Fibroblast of upper back skin (primary cell): ENCODE results near the gene GRIN1.
A peak's percentile ranks its signal among the peaks of the same experiment; 100 is the strongest.

Experiments used
- DNase-seq: peaks from one replicate; pipeline ENCODE4 v3.0.0-alpha.2; 2013

The GRIN1 gene

GRCh38 chr9:137198051-137198901 lies 59.3 kb downstream of the GRIN1 start:
- no peak for DNase-seq

DNA sequence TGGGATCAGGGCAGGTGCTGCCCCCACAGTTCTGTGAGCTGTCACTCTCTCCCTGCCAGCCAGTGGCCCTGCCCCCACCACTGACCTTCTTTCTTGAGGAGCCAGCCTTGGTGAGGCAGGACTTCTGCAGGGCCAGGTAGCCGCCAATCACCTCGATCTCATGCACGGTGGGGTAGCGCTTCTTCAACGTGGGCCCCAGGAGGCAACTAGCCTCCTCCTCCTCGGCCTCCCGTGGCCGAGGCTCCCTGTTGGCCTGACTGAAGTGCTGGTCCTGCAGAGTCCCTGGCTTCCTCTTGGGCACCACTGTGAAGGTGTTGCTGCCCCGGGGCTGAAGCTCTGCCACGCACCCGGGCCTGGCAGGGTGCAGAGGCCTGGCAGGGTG lies 59.9 kb downstream of the GRIN1 start:
- no peak for DNase-seq

DNA sequence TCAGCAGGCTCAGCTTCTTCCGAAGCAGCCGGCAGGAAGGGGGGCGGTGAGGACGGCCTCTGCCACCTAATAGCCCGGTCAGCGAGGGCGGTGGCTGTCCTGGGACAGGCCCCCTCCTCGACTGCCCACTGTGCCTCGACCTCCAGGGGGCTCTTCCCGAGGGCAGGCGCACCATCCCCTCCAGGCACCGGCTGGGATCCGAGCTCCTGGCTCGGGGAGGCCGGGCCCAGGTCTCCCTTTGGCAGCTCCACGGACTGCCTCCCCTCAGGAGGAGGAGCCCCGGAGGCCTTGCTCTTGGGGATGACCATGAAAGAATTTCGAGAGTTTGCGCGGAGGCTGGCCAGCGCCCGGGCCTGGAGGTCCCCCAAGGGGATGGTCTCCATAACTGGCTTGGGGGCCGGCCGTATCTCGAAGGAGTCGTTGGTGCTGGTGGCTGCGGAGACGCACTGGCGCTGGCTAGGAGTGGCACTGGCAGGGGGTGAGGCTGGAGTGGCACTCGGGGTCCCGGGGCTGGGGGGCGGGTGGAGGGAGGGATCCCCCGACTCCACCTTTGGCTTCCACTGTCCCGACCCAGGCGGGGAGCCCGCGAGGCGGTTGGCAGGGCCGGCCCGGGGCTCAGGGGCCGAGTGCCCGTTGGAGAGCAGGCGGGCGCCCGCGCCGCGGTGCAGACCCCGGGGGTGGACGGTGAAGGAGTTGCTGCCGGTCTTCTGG lies 60.6 kb downstream of the GRIN1 start:
- no peak for DNase-seq

DNA sequence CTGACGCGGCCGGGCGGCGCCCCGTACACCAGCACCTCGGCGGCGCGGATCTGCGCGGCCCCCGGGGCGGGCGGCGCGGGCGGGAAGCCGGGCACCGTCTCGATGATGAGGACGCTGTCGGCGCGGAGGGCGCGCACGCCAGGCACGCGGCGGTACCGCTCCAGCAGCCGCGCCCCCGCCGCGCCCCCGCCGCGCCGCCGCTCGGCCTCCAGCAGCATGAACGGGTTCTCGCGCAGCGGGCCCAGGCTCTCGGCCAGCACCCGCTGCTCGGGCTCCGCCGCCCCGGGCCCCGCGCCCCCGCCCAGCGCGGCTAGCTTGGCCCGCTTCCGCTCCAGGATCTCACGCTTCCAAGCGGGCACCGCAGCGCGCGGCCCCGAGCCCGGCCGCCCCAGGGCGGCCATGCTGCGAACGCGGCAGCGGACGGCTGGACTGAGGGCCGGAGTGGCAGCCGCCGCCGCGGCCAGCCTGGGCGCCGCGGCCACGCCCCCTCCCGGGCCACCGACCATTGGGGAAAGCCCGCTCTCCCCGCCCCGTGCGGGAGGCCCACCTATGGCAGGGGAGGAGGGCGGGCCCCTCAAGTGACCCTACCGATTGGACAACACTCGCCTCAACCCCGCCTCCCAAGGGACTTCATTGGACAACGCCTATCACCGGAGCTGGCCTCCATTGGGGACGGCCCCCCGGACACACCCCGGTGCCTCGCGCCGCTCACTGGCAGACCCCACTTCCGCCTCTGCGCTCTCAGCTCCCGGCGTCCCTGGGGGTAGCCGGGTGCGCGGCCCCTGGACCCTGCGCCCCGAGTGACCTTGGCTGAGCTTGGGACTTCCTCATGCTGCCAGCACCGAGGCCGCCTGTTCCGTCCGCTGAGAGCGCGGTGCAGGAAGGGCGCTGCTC lies 61.6 kb downstream of the GRIN1 start, which contains the start of gene TPRN:
Gene TPRN (minus strand): TSS at position 431 of the 894 bp plus-strand sequence. CDS start 30 bp downstream, at position 401.
- DNase-seq: peak; percentile 100

DNA sequence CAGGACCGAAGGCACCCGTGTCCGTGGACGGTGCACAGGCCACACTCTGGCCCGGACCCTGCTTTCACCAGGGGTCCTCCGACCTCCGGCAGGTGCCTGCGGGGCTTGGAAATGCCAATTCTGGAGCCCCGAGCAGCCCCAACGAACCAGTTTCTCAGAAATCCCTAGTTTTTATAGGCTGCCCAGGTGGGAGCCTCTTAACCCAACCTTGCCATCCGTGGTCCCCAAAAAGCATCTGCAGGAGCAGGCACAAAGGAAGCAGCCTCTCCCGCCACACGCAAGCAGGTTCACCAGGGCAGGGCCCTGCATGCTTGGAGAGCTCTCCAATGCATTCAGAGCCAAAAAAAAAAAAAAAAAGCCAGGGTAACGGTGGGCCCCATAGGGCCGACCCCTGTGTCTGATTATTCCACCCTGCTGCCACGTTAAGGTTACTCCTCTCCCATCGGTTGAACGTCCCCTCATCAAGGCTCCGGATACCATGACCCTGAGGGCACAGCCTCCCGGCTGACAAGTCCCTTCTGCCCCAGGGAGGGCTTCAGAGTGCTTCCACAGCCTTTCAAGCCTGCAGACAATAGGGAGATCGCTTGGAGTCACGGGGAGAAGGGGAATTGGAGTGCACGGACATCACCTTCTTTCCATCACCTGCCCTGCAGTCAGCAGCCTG lies 62.4 kb downstream of the GRIN1 start:
- DNase-seq: no peak

DNA sequence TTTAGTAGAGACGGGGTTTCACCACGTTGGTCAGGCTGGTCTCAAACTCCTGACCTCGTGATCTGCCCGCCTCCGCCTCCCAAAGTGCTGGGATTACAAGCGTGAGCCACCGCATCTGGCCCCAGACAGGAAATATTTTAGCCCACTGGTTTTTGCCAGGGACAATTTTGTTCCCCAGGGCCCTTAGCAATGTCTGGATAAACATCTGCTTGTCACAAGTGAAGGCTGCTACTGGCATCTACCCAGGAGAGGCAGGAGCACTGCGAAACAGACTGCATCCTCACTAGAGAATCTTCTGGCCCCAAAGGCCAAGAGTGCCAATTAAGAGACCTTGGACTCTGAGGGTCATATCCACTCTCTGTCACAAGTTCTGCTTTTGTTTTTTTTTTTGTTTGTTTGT lies 64.0 kb downstream of the GRIN1 start:
- DNase-seq: no peak

DNA sequence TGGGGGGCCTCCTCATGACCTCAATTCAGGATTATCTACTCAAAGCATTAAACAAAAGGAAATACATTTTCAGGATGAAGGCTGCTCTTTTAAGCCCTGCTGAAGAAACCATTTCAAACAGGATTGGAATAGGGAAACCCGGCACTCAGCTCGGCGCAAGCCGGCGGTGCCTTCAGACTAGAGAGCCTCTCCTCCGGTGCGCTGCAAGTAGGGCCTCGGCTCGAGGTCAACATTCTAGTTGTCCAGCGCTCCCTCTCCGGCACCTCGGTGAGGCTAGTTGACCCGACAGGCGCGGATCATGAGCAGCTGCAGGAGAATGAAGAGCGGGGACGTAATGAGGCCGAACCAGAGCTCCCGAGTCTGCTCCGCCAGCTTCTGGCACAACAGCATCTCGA lies 65.8 kb downstream of the GRIN1 start:
- DNase-seq: no peak

GRCh38 chr9:137205126-137206069 lies 66.4 kb downstream of the GRIN1 start, which contains the start of the genes NDOR1 and TMEM203:
NDOR1 (plus strand) TSS chr9:137205700; CDS start chr9:137205778, 78 bp downstream.
TMEM203 (minus strand) TSS chr9:137205648; CDS start chr9:137205414, 234 bp downstream.
- peak; percentile 81 for DNase-seq

- no peak for DNase-seq
Measured at GRCh38 chr9:137206602-137207001, 67.6 kb downstream of the GRIN1 start.

- DNase-seq: no peak
Measured at GRCh38 chr9:137211532-137211931, 72.6 kb downstream of the GRIN1 start.

- no peak for DNase-seq
Measured at GRCh38 chr9:137212520-137212919, 73.6 kb downstream of the GRIN1 start.

- DNase-seq: no peak
Measured at GRCh38 chr9:137213160-137214060, 74.5 kb downstream of the GRIN1 start.

DNA sequence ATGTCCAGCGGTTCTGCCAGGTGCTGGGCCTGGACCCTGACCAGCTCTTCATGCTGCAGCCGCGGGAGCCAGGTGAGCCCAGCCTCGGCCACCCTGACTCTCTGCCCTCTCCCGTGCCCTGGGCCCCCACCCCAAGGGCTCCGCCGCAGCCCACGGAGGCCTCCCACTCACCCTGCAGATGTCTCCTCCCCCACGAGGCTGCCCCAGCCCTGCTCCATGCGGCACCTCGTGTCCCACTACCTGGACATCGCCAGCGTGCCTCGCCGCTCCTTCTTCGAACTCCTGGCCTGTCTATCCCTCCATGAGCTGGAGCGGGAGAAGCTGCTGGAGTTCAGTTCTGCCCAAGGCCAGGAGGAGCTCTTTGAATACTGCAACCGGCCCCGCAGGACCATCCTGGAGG lies 75.7 kb downstream of the GRIN1 start:
- no peak for DNase-seq

GRCh38 chr9:137215196-137215986 lies 76.4 kb downstream of the GRIN1 start:
- no peak for DNase-seq

DNA sequence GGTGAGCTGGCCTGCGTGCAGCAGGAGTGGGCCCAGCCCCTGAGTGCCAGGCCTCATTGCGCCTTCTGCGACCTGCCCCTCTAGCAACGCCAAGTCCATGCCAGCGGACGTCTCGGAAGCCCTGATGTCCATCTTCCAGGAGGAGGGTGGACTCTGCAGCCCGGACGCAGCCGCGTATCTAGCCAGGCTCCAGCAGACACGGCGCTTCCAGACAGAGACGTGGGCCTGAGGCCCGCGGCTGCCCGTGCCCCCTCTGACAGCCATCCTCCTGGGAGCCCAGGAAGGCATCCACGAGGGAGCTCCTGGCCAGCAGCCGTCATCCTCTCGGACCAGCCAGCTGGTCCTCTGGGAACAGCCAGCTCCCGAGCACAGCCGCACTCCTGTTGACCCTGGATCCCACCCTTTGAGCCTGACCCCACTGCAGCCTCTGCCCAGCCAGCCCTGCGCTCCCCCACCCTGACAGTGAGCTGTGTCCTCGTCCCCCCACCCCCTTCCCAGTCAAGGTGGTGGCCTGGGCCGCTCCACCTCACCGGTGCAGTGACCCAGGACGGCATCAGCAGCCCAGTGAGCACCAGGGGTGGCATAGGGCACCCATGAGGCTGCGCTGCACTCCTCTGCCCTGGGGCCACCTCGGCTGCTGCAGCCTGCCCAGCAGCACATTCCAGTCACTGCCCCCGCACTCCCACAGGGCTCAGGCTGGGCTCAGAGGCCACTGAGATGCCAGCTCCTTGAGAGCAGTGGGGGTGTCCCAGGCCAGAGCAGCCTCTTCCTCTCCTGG lies 77.4 kb downstream of the GRIN1 start:
- DNase-seq: no peak

- DNase-seq: no peak
Measured at GRCh38 chr9:137217276-137218211, 78.6 kb downstream of the GRIN1 start.

- no peak for DNase-seq
Measured at GRCh38 chr9:137218212-137218753, 79.3 kb downstream of the GRIN1 start.
